Sigmoid colon (tissue), 4 donors: ENCODE measurements around the gene HMOX2.

ENCODE experiments used
- CTCF ChIP-seq, 4 experiments: fragments of 450-650 bp in 3 of 4; fragments of 200-600 bp in 1 of 4; IDR thresholded peaks; one replicate each; pipeline ENCODE4 v1.5.1; 2016 to 2019; ENCODE audit warnings: antibody characterized with exemption in 4 of 4, mild to moderate bottlenecking in 3 of 4, moderate library complexity in 2 of 4
- EP300 ChIP-seq, 4 donors: sonication (generic); formaldehyde crosslinking; IDR thresholded peaks; one replicate each; pipeline ENCODE4 v1.6.1; 2017; ENCODE audit warnings: antibody characterized with exemption in 4 of 4
- POLR2A ChIP-seq, 2 donors: fragments of 450-650 bp; IDR thresholded peaks; one replicate each; pipeline ENCODE4 v1.6.1; 2016; ENCODE audit warnings: antibody characterized with exemption in 2 of 2, mild to moderate bottlenecking in 2 of 2, moderate library complexity in 2 of 2
- POLR2AphosphoS5 ChIP-seq, 4 donors: sonication (generic); formaldehyde crosslinking; IDR thresholded peaks; one replicate each; pipeline ENCODE4 v1.6.1; 2017; ENCODE audit warnings: antibody characterized with exemption in 4 of 4

GRCh38 chr16:4510131-4510530 lies 33.9 kb downstream of the HMOX2 start:
- TF ChIP-seq CTCF (IDR thresholded peaks at IDR 0.05) (no peak), POLR2A (IDR thresholded peaks at IDR 0.05) (no peak), EP300 (IDR thresholded peaks at IDR 0.05) (no peak), POLR2AphosphoS5 (IDR thresholded peaks at IDR 0.05) (no peak)
